GM21528 (cell line): ENCODE measurements around the gene AAK1.

ENCODE experiments used
- ATAC-seq: cut with Tn5 transposase; IDR thresholded peaks from one replicate; pipeline ENCODE4 v1.9.1; 2021; ENCODE audit warnings: mild to moderate bottlenecking, moderate library complexity; ENCODE audit not compliant: unreplicated experiment, low FRiP score

Gene AAK1

GRCh38 chr2:69505710-69506109 is 137.8 kb downstream of the AAK1 start:
- no peak for ATAC-seq

DNA sequence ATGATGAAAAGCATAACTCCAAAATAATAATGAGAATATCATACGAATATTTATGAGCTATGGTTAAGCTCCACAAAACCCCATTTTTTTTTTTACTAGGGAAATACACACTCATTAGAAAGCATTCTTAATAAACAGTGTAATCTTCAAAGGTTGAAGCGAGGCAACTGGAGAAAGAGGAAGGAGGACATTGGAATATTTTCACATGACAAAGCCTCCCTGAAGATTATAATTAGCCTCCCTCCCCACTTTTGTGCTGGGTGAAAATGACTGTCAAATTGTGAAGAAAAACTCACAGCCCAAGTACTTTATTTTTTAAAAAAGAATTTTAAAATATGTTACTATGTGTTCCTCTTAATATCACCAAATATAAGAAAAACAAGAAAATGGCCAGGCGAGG is 142.2 kb downstream of the AAK1 start:
- ATAC-seq = no peak

DNA sequence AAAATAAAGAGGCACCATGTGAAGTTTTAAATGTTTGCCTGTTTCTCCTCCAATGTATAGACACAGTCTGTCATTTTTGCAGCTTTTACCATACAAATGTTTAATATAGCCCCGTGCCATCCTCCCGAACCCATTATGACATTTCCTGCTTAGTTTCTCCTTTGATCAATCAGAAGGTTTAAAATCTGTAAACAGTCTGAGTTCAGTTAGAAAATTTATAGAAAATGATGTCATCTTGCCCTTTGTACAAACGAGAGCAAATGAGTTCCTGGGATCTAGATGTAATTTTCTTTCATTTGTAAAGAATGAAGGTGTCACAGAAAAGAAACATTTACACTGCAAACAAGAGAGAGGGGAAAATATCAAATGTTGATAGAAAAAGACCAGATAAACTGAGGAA is 143.6 kb downstream of the AAK1 start:
- no peak for ATAC-seq

- no peak for ATAC-seq
Measured at GRCh38 chr2:69499242-69499641, 144.3 kb downstream of the AAK1 start.

DNA sequence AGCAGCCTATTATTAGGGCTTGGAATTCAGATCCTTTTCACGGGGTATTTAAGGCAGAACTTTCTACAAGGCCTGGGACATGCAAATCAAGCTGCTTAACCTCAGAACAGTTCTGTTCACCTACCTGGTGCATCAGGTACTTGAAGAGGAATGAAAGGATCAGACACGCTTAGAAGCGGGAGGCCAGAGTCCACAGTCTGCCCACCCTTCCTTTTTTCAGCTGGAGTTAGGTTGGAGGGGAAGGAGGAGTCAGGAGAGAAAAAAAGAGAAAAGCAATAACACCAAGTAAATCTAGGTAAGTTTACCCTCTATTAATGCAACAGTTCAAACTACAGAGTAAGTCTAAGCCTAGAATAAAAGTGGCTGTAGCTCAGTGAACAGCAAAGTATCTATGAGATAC is 147.7 kb downstream of the AAK1 start:
- ATAC-seq = no peak

DNA sequence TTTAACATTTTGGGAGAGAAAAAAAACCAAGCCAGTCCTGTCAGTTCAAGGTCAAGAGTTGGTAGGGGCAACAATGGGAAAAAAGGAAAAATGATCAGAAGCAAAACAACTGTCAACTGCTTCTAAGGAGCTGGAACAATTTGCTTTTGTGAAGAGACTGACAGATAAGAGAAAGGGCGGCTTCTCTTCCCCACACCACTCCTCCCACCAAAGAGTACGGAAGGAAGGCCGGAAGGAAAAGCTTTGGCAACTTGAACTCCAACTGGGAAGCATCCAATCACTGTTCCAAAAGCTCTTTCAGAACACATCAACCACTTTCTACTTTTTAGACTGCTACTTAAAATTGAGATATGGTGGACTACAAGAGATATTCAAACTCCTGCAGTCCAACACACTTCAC is 148.5 kb downstream of the AAK1 start:
- no peak for ATAC-seq

- no peak for ATAC-seq
Measured at GRCh38 chr2:69494126-69494525, 149.4 kb downstream of the AAK1 start.

DNA sequence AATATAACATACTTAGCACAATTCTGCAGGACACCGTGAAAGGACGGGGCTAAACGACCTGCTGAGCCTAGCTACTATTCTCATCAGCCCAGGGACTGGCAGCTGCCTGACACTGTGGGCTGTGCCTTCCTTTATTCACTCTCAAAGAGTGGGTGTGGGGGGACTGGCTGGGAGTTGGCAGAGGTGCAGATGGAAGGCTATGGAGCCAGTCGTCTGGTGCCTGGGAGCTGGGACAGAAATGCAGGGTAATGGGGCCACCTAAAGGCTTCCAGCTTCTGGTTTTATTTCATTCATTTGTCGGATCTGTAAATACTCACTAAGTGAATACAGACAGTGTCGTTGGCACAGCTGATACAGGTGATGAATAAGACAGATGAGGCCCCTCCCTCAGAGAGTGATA is 150.3 kb downstream of the AAK1 start:
- ATAC-seq = no peak

DNA sequence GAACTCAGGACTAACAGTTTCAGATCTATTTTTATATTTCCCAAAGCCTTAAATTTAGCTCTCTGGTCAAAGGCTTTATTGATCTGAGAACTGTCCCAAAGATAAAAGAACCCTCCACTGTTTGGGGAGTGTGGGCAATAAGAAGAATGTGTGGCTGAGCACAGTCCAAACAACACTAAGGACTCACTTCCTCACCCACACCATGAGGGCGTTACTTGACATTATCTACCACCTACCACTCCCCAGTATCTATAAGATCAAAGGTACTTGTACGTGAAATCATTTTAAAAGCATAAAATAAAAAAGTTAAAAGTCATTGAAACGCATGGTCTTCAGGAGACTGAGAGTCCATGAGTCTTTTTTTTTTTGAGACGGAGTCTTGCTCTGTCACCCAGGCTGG is 151.7 kb downstream of the AAK1 start:
- ATAC-seq = no peak

- ATAC-seq = no peak
Measured at GRCh38 chr2:69490486-69490885, 153.1 kb downstream of the AAK1 start.

- ATAC-seq = no peak
Measured at GRCh38 chr2:69489793-69490192, 153.7 kb downstream of the AAK1 start.

DNA sequence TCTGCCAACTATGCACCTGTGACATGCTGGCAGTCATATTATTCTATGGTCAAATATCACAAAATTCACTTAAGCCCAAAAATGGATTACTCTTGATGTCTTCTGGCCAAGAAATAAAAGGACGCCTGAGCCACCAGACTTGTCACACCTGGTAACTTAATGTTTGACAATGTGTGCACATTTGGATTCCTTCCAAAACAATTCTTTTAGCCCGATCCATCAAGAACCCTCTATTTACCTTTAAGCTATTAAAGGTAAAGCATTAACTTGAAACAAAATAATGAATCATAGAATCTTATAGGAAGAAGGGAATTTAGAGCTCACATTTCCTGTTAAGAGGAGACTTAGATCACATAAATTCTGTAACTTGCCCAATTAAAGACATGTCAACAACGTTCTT is 159.8 kb downstream of the AAK1 start:
- no peak for ATAC-seq

- ATAC-seq = no peak
Measured at GRCh38 chr2:69483024-69483423, 160.5 kb downstream of the AAK1 start.

- no peak for ATAC-seq
Measured at GRCh38 chr2:69482471-69482870, 161.1 kb downstream of the AAK1 start.

DNA sequence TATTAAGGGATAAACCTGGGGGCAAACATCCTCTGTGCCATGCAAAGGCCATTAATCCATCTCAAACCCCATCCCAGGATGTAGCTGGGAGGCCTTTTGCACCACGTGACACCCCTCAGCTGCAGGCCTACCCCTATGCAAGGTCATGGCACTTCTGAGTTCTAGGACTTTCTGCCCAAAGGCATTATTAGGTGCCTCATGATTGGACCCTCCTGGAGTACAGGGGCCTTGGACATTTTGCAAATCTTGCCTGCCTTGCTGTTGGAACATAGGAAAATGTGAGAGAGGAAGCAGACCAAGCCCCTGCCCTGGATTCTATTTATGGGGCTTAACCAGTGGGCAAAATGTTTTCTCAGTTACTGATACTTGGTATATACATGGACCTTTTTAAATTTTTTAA is 162.1 kb downstream of the AAK1 start:
- ATAC-seq = no peak

- no peak for ATAC-seq
Measured at GRCh38 chr2:69477627-69478026, 165.9 kb downstream of the AAK1 start.

GRCh38 chr2:69474688-69475087 is 168.9 kb downstream of the AAK1 start:
- no peak for ATAC-seq

DNA sequence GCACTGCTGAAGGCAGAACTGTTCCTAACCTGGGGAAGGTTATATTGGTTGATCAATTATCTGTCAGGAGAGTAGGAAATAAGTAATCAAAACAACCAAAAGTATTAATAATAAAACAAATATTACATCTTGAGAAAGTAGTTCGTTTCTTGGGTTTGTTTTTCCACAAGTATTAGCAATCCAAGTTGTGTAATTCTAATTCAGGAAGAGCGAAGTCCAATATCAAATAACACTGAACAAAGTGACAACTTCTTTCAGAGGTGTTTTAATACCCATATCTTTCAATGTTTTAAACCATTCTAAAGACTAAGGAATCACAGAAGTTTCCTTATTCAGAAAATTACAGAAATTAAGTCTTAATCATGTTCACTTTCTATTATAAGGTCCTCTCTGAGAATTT is 171.7 kb downstream of the AAK1 start:
- ATAC-seq = no peak

- ATAC-seq = no peak
Measured at GRCh38 chr2:69470911-69471310, 172.6 kb downstream of the AAK1 start.

DNA sequence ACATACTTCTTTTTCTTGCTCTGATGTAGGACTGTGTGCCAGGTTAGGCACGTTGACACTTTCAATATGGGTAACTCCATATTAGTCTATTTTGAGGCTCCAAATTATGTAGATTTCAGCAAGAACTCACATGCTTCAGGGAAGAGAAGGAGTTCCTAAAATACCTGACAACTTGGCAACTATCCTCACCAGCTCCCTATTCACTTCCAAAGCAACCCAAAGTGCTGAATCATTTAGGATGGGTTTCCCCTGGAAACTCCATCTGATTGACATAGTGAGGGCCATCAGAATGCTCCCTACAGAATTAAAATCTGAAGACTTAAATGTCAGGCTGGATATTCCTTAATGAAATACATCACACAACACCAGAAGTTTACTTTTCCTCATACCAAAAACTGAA is 173.8 kb downstream of the AAK1 start:
- ATAC-seq = no peak

DNA sequence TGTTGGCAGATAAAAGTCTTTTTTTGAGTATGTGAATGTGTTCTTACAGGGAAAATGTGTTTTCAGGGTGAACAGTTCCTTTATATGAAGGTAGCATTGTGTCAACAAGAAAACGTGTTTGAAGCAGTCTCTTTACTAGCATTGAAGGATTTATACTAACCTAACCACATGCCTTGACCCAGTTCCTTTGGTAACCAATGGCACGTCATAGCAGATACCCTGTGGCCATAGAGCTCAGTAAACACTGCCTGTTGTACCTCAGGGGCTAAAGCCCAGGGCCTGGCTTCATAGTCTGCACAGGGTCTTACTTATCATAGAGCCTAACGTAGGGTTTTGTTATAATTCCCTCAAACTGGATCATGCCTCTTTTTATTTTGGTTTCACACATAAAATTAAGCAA is 174.2 kb downstream of the AAK1 start:
- ATAC-seq = no peak

GRCh38 chr2:69466728-69467127 is 176.8 kb downstream of the AAK1 start:
- ATAC-seq = no peak
